NCI-H524 treated with DMSO at 0.1 percent for 48 hours (cell line): Measurements from ENCODE around the gene RAB3C.
"Not testable (repeated sequence)": the region's sequence is repeated elsewhere in the genome, so short reads cannot be mapped to it uniquely, and the experiment has no call there.

Experiments used
- DNase-seq: peaks from one replicate; lab custom pipeline; 2025; lab: John Stamatoyannopoulos, UW

RAB3C gene

DNA sequence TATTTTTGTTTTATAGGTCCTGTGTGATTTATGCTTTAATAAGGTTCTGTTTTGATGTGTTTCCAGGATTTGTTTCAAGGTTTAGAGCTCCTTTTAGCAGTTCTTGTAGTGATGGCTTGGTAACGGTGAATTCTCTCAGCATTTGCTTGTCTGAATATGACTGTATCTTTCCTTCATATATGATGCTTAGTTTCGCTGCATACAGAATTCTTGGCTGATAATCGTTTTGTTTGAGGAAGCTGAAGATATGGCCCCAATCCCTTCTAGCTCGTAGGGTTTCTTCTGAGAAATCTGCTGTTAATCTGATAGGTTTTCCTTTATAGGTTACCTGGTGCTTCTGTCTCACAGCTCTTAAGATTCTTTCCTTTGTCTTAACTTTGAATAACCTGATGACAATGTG lies 20.0 kb downstream of the RAB3C start:
- not testable (repeated sequence) for DNase-seq

DNA sequence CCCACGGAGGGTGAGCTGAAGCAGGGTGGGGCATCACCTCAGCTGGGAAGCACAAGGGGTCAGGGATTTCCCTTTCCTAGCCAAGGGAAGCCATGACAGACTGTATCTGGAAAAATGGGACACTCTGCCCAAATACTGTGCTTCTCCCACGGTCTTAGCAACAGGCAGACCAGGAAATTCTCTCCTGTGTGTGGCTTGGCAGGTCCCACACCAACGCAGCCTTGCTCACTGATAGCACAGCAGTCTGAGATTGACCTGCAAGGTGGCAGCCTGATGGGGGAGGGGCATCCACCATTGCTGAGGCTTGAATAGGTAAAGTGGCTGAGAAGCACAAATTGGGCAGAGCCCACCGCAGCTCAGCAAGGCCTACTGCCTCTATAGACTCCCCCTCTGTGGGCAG lies 23.2 kb downstream of the RAB3C start:
- DNase-seq: no peak

DNA sequence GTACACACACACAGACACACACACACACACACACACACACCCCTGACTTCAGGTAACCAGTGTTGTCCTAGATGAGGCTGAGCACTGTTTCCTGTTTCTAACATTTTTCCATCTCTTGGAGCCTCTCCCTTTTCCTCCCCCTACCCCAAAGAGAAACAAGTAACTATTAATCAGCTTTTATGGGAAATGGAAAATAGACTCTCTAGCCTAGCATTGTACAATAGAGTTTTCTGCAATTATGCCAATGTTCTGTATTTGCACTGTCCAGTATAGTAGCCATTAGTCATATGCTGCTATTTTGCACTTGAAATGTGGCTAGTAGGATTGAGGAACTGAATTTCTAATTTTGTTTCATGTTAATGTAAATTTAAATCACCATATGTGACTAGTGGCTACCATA lies 33.1 kb downstream of the RAB3C start:
- no peak for DNase-seq

DNA sequence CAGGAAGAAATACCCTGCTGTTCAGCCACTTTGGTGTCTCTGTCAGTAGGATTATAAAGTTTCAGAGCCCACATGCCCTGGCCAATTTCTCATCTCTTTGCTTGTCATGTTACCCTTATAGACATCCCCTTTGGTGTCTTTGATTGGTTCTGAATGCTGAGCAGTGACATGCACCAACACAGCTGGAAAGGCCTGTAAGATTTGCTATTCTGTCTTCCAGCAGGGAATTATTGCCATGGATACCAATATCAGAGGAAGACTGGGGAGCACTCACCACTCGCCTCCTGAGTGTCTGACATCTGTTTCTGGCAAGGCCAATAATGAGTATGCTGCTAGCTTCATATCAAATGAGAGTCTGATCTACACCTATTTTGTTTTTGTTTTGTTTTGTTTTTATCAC lies 34.4 kb downstream of the RAB3C start:
- DNase-seq: no peak

DNA sequence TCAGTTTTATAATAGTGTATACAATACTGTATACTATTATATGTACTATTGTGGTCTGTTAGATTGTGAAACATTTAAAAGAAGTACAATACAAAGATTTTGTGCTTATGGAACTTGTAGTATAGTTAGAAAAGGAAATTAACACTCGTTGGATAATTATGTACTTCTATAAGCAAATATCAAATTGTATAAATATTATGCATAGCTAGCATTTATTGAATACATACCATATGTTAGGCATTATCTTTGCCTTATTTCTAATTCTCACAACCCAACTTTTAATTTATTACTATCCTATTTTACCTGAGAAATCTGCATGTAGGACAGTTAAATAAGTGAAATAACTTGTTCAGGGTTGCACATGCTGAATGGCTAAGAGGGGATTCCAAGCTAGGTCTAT lies 37.5 kb downstream of the RAB3C start:
- no peak for DNase-seq

DNA sequence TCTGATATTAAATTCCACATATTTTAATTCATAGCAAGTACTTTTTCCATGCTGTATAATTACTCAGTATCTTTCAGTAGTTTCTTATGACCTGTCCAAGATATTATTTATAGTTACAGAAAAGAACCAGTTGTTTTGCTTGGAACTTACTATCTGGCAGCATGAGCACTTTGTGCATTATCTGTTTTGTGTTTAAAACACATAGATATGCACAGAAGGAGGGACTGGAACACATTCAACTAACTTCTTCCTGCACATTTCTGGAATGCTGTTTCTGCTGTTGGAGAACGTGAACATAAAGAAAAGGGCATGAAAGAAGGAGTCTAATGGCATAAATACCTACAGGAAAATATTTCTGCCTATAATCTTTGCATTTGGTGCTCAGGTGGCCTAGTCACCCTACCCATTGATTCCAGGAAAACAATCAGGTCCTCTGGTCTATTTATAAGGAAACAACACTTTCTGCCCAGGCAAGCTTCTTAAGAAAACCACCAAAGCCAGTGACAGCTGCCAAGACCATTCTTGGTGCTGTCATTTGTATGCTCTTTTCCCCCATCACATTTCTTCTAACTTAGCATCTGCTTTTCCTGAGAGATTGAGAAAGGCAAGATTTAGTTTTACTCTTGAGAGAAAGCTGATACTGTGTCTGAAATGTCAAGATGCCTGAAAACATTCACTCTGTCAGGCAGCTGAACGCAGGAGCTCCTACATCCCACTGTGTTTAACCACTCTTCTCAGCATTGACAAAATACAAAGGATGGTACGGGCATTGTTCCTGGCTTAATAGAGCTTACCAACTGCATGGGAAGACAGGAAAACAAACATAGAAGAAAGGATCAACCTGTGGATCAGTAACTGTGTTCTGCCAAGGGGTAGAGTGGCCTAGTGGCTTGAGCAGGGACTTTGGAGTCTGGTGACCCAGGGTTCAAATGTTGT lies 40.3 kb downstream of the RAB3C start:
- DNase-seq: no peak

DNA sequence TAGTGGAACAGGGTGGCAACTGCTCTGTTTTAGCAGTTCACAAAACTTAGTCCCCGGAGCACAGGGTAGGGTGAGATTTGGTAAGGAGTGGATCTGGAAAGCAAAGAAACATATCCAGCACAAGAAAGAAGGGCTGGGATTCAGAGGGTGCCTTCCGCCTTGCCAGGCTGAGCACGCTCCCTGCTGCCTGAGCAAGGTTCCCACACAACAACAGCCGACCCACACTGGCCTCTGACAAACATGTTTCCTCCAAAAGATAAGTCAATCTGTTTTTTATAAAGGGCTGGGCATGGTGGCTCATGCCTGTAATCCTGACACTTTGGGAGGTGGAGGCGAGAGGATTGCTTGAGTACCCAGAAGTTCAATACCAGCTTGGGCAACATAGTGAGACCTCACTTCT lies 45.8 kb downstream of the RAB3C start:
- no peak for DNase-seq

DNA sequence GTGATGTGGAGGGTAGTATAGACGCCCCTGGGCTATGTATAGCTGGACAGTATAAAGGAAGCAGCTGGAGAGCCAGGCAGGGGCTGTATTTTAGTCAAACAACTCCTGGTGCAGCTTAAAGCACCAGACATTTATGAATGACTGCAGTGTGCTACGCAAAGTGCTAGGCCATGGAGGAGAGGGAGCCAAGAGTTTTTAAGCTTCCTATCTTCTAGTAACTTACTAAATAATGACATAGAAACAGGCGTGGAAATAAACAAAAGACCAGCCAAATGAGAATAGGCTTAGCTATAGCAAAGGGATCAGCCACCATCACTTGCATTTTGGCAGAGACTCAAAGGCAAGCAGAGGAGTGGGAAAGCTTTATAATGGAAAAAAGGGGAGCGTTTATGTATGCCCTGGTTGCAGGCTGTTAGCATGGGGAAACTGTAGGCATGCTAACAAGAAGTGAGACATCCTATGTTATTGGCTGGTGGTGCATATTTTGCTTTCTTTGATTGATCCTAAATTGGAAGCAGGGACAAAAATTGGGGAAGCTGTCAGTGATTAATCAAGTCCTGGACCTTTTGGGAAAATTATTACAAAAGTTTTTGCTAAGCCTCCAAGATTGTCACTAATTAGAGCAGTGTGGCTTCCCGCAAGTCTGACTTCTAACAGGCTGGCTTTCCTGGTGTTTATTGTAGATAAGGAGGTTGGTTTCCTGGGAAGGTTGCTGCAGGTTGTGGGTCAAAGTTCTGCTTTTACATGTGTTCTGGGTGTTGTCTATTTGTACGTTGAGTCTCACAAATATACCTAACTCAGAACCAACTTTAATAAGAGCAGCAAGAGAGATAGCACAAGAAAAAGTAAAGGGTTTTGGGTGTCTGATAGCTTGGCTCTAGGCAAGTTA lies 46.6 kb downstream of the RAB3C start:
- no peak for DNase-seq

DNA sequence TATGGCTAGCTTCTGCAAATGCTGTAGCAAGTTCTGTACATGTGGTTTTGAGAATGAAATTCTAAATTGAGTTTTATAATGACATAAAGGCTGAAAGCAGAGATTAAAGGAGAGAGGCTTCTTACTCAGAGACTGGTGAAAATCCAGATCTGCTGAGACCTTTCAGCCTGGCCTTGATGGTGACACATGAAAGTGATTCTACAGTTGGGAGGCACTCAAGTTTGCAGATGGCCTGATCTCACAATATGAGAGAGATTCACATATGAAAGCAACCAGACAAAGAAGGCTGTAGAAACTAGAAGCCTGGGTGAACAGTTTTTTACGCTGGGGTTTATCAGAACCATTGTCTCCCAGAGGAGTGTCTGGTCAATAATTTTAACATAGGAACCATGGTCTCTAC lies 49.0 kb downstream of the RAB3C start:
- DNase-seq: no peak

DNA sequence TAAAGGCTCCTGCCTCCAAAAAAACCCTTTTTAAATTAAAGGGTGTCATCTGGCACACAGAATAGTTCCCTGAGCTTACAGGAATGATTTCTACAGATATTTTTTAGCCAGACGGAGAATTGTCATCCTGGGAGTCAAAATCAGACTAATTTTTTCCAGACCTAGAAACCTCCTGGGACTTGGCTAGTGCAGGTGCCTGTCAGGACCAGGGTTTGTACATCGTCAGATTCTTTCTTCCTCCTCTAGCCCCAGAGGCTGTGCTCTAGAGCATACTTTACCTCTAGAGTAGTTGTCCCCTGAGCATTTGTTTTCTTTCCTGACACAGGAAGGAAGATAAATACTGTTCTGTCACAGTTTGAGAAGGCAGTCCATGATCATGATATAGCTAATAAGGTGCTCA lies 52.5 kb downstream of the RAB3C start:
- no peak for DNase-seq

DNA sequence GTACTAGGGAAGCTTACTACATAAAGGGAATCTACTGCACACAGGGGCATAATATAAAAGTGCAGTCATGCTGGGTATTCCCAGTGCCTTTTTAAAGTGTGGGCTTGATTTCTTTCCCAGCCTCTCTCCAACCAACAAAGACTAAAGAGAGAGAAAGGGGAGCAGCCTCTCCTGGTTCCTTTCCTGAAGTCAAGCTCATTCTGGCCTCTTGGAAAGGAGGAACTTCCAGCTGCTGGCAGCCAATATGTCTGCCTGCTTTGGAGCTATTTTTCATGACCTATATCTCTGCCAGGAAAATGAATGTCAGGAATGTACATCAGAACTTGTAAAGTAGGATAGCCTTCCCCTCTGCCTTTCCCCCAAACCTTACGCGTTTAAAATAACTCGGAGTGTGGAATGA lies 57.1 kb downstream of the RAB3C start:
- DNase-seq: no peak

DNA sequence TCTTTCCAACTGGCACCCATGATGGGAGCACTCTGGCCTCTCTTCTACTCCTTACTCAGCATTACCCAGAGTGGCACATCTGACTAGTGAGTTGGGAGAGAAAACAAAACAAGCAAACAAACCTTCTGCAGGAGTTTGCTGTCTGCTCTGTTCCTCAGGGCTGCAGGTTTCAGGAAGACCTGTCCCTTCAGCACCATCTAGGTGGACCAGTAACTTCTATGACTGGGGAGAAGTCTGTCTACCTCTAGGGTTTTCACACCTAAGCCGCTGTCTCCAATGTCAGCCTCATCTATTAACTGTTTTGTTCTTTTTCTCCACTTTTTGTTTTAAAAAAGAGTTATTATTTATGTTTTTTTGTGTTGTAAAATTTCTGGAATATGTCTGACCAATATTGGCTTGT lies 58.7 kb downstream of the RAB3C start:
- DNase-seq: no peak

DNA sequence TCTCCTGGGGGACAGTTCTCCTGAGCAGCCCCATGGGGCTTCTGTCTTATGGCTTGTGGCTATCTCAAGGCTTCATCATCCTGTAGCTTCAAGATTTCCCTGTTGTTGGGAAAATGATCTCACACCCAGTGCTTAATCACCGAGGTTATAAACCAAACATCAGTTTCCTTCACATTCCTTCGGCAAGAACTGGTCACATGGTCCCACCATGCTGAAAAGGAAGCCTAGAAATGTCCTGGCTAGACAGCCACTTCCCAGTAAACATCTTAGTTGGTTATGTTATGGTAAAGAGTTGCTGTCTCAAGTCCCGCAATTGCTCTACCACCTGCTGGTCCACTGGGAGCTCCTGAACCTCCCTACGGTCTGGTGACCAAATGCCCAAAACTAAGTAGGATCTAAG lies 66.0 kb downstream of the RAB3C start:
- no peak for DNase-seq

DNA sequence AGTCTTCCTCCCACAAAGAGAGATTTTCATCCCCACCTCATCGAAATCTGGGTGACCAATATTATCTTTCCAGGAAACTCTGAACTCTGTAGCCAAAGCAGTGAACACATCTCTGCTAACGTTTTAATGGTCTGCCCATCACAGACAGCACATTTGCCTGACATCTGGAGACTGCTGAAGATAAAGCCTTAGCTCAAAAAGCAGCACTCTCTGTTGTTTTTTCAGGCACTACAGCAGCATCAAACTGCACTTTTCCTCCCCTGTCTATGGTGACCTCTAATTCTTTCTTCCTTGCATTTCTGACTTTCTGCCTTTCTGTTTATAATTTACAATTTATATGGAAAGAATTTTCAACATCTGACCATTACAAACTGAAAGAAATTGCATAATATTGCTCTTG lies 66.8 kb downstream of the RAB3C start:
- DNase-seq: no peak

DNA sequence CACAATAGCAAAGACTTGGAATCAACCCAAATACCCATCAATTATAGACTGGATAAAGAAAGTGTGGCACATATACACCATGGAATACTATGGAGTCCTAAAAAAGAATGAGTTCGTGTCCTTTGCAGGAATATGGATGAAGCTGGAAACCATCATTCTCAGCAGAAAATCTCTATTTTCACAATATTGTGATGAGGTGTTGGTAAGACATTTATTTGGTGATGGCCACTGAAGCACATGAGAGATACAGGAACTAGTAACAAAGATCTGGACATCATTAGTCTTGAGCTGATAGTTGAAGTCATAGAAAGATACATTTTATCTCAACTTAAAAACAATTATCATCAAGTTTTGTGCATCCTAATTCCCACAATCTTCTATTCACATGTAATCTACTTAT lies 70.6 kb downstream of the RAB3C start:
- DNase-seq: no peak

DNA sequence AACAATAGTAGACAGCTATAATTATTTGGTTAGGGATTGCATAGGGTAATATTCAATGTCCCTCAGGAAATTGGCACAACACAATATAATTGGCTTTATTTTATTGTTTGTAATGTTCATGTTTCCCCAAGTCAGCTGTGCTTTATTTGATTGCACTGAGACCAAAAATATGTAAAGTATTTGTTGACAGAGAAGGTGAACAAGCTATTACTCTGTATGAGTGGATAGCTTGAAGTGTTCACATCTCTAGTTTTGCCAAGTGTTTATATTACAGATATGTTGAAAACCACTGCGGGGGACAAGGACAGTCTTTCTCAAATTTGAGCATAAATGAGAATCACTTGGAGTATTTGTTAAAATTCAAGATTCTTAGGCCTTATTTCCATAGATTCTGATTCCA lies 83.3 kb downstream of the RAB3C start:
- DNase-seq: no peak

DNA sequence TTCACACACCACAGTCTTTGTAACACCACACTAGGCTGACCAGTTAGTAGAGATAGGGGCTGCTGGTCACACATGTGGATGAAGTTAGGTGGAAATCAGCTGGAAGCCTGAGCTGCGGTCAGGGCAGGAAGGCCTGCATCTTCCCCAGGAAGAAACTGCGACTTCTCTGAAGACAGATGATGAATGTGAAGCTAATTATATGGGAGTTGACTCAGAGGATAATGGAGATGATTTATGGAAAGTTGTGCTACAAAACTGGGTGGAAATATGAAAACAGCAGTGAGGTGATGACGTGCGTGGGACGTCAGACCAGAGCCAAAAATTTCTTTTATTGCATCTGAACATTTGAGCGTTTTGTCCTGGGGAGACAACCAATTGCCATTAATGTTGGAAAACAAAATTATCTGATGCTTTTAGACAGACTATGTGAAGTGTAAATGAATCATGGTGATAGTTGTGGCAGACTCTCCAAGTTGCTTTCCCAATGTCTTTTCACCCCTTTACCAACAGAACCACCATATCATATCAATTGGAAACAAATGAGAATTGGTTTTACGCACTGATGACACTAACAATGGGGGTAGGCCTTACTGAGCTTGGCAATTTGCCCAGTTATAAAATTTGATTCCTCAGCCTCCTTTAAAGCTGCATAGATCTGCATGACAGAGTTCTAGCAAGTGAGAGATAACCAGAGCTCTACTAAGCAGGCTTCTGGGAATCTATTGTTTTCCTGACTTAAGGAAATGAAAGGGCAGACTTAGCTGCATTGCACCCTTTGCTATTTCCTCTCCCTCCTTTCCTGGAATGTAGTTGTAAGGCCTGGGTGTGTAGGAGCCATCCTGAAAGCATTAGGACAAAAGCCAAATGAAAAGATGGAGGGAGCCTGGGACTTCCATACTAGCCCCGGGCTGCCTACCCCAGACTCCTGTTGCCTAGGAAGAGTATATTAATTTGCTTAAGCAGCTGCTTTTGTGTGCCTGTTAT lies 84.0 kb downstream of the RAB3C start:
- DNase-seq: no peak

DNA sequence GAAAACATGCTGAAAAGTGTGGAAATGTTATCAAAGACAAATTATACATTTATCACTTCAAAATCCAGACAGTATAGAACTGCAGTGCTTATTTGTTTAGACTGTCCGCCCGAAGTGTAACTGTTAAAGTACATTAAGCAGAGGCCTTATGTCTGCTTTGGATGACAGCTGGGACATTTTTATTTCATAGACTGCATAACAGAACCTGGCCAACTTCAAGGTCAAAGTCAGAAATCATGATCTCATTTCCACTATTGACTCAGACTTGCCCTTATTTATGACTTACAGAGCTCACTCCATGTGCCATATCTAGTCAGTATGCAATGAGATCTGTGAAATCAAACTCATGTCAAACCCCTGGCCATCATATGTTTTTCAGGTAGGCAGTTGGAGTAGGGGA lies 87.7 kb downstream of the RAB3C start:
- DNase-seq: no peak

DNA sequence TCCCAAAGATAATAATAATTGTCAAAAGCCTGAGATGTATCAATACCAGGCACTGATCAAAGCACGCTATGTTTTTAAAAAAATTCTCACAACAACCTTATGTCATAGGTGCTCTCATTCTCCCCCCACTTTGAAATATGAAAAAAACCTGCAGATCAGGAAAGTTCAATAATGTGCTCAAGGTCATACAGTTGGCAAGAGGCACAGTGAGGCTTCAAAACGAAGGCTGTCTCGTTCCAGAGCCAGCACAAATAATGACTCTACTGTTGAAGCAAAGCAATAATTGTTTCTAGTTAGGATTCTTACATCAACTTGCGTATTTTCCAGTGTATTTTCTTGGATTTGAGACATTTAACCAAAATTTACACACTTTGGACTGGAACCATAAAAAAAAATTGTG lies 88.3 kb downstream of the RAB3C start:
- no peak for DNase-seq

DNA sequence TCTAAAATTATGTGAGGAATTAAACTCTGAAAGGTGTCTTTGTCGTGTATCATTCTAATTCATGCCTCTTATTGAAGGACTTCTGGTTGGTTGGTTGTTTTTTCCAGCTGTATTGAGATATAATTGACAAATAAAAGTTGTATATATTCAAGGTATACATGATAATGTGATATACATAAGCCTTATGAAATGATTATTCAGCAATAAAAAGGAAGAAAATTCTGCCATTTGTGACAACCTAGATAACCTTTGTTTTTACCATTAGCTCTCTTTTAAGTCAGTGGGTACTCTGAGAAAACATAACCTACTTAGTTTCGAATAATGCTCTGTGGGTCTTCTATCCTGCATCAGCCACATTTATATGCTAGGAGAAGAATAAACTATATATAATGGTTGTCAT lies 89.6 kb downstream of the RAB3C start:
- DNase-seq: no peak

DNA sequence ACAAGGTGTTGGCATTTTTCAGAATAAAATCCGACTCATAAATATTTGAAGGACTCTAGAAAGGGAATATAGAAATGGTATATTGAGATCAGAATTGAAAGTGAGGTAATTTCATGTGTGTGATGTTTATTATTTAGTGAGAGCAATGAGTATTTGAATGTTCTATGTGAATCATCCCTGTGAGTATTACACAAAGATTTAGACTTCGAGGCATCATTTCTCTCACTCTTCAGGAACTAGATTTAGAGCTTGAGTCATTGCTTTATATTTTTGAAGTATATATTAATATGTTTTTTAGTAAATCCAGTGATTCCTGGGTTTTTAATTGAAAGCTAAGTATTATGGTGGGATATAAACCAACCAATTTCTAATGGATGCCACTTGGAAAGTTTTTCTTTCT lies 91.2 kb downstream of the RAB3C start:
- no peak for DNase-seq

DNA sequence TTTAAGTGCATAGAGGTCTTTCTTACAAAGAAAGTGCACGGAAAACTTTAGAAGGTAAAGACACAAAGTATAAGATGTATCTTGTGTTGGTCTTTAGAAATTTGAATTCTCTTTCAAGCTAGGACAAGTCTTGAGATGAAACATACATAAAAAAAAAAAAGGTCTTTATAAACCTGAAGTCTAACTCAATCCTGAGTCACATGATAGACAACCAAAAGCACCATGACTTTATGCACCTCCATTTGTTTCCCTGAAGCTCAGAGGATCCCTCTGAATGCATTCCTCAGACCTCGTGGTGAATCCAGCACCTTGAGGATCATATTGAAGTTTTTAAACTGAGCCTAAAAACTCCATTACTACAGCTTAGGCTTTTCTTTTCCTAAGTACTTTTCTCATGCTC lies 91.8 kb downstream of the RAB3C start:
- DNase-seq: no peak
